IPS-NIHi11 (cell line): ENCODE measurements around the gene CETP.

Experiments
- DNase-seq: peaks from one replicate; pipeline ENCODE4 v3.0.0; 2012; ENCODE audit warnings: mixed read lengths, low spot score

Gene CETP

DNA sequence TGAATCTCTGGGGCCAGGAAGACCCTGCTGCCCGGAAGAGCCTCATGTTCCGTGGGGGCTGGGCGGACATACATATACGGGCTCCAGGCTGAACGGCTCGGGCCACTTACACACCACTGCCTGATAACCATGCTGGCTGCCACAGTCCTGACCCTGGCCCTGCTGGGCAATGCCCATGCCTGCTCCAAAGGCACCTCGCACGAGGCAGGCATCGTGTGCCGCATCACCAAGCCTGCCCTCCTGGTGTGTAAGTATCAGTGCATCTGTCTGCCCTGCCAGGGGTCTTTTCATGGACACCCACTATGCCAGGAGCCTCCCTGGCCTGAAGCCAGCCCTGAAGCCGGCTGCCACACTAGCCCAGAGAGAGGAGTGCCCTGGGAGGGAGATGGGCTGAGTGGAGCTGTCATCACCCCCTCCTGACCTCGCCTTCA is at the start of gene CETP:
Gene CETP (plus strand): TSS at position 100 of the 431 bp plus-strand sequence. CDS start 30 bp downstream, at position 130.
- DNase-seq: no peak

DNA sequence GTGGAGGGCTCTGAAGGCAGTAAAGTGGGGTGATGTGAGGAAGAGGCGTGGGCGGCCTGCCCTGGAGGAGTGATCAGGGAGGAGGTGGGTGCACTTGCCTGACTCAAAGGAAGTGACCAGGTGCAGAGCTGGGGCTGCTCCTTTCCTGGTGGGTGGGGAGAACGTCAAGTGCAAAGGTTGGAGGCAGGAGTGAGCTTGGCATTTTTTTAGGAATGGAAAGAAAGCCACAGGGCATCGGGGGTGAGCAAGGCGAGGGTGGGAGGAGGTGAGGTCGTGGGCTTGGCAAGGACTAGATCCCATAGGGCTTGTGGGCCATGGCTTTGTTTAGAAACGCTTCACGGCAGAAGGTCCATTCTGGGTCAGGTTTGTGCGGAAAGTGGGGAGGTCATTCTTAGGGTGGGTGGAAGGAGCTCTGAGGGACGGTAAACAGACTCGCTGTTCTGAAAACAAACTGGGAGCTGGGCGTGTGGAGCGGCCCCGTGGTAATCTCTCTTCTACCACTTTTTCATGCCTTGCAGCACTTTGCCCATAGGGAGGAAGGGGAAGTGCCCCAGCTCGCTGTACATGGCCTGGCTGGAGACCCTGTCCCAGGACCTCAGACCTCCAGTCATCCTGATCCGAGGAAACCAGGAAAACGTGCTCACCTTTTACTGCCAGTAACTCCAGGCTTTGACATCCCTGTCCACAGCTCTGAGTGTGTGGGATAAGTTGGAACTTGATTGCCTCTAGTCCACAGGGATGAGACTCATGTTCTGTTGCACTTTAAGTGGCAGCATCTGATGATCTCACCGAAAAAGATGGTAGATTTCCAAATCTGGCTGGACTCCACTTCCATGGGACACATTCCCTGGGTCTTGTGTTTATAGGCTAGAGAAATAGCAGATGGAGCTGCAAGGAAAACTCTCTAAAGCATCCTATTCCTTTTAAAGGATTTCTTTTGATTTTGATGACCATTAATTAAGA is 48.7 kb upstream of the CETP start:
- no peak for DNase-seq

GRCh38 chr16:56914896-56915295 is 46.9 kb upstream of the CETP start:
- no peak for DNase-seq

GRCh38 chr16:56915336-56916119 is 46.2 kb upstream of the CETP start:
- no peak for DNase-seq

- DNase-seq: no peak
These were observed 45.0 kb upstream of the CETP start for GRCh38 chr16:56916571-56917403.

GRCh38 chr16:56918467-56919012 is 43.2 kb upstream of the CETP start:
- no peak for DNase-seq

DNA sequence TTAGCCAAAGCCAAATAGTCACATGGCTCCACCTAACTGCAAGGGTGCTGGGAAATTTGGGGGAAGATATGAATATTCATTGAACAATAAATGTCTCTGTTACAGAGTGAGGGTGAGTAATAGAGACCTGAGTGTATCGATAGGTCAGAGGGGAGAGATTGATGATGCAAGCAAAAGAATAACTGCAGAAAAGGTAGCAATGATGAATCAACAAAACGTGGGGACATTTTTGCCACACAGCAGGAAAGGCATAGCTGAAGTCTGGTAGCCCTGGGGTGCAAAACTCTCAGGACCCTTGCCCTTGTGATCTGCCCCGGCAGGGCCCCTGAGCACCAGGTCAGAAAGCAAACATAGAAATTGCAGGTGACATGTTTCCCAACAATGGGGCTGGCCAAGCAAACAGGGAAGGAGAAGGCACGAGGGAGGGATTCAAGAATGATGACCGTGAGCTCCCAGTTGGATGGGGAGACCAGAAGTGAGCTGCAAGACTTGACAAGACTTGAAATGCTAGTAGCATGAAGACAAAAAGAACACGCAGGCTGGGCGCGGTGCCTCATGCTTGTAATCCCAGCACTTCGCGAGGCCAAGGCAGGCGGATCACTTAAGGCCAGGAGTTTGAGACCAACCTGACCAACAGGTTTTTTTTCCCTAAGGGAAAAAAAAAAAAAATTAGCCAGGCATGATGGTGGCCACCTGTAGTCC is 42.5 kb upstream of the CETP start:
- no peak for DNase-seq

- no peak for DNase-seq
These were observed 40.2 kb upstream of the CETP start for GRCh38 chr16:56921571-56921970.

DNA sequence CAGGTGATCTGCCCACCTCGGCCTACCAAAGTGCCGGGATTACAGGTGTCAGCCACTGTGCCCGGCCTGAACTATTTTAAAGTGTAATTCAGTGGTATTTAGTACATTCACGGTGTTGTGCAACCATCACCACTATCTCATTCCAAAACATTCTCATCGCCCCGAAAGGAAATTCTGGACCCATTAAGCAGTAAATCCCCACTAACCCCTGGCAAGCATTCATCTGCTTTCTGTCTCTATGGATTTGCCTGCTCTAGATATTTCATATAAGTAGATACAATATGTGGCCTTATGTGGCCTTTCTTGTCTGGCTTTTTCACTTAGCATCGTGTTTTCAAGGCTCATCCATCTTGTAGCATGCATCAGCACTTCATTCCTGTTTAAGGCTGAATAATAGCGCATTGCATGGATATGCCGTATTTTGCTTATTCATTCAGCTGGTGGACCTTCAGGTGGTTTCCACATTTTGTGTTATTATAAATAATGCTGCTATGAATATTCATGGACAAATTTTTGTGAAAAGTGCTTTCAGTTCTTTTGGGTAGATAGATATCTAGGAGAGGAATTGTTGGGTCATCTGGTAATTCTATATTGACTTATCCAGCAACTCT is 38.2 kb upstream of the CETP start:
- no peak for DNase-seq

DNA sequence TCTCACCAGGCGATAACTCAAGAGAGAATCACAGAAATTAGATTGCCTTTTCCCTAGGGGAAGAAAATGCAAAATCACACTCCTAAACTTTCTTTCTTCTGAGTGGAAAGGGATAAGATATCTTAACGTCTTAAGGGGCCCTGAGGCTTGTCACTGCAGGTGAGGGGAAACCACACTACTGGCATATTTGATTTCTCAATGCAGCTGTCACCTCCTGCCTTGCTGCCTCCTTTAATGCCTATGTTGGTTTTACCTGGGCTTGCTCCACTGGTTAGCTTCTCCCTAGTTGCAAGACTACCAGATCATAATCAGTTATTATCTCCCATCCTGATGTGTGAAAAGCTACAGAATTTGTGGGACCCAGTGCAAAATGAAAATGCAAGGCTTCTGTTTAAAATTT is 34.3 kb upstream of the CETP start:
- DNase-seq: no peak

DNA sequence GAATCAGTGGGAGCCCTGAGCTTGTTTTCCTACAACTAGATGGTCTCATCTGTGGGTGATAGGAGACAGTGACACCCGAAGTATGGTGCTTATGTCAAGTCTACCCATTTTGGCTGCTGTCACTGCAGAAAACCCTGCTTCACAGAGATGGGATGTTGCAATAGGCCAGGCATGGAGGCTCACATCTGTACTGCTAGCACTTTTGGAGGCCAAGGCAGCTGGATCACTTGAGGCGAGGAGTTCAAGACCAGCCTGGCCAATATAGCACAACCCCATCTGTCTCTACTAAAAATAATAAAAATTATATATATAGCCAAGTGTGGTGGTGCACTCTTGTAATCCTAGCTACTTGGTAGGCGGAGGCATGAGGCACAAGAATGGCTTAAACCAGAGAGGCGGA is 32.1 kb upstream of the CETP start:
- DNase-seq: no peak

GRCh38 chr16:56930486-56931270 is 31.1 kb upstream of the CETP start:
- DNase-seq: no peak

DNA sequence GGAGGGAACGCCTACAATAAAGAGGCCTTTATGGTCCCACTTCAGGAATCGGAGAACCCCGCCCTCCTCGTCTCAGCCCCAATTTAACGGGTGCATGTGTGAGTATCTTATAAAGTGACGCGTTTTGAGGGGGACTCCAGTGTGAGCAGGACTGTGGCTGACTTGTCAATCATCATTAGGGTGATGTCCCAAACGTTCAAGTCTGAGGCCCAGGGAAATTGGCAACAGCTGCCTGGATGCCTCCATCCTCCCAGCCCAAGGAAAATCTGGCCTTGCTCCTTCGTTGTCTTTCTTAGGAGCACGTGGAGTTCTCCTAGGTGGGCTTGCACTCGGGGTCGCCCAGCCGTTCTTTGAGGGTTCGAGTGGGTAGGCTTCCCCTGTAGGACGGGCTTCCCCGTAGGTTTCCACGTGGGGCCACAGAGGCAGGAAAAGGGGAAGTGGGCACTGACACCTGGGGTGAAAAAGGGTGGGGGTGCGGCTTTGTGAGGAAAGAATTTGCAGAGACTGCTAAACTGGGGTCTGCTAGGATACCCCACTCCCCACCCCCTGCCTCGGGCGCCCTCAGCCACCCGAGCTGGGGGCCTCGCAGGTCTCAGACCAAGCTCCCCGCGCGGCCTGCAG is 30.4 kb upstream of the CETP start:
- no peak for DNase-seq

GRCh38 chr16:56931892-56932720 is 29.6 kb upstream of the CETP start, which contains the start of gene HERPUD1:
Gene HERPUD1 (plus strand): TSS chr16:56932142. CDS start chr16:56932245, 103 bp downstream.
- DNase-seq: peak; percentile 100

GRCh38 chr16:56932721-56933619 is 28.8 kb upstream of the CETP start:
- peak; percentile 61 for DNase-seq

DNA sequence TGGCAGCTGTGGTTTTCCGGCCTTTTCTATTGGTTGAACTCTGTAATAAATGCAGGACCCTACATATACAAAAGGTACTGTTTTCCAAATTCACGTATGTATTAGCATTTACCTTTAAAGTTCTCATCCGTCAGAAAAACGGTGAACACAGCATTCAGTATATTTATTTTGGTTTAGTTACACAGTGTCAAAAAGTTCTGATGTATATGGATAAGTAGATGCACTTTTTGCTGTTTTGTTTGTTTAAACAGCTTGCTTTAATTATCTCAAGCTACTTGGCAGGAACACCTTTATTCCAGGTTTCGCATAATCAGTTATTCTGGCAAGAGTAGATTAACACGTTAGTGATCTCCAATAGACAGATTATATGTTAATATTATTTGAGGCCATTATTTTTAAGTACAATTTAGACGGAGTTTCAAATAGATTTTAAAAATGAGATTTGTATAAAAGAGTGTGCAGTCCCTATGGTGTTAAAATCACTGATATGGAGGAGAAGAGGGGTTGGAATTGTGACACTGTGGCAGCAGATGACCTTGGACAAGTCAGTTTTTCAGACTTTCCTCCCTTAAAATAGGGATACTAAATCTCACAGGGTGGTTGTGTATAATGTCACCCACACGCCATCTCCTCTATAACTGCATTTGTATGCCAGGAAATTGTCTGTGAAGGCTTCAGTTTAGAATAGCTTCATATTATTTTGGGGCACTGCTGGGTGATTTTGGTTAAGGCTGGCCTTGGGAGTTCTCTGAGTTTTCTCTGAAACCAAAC is 27.7 kb upstream of the CETP start:
- no peak for DNase-seq
